ENCODE data around the gene VILL.
"Not testable (repeated sequence)": the region's sequence is repeated elsewhere in the genome, so short reads cannot be mapped to it uniquely, and the experiment has no call there.

VILL gene

GRCh38 chr3:37987315-37987697 lies 3.3 kb upstream of the VILL start:
- DNase-seq: peak; percentile 20

DNA sequence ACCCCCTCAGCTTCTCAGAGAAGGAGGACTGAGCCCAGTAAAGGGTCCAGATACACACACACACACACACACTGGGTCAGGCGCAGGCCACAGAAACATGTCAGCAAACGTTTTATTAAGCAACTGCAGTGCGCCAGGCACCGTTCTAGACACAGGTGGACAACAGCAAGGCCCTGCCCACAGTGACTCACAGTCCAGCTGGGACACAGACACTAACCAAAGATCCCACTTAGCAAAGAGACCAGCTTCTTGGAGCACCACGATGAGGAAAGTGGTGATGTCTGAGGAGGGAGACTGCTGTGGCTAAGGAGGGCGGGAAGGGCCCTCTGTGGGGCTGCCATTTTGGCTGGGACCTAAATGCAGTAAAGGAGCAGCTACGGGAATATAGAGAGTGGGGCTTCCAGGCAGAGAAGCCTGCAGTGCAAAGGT lies 2.8 kb upstream of the VILL start:
- no peak for DNase-seq

GRCh38 chr3:37988376-37988775 lies 2.2 kb upstream of the VILL start:
- not testable (repeated sequence) for DNase-seq

GRCh38 chr3:37988931-37989525 lies 1.6 kb upstream of the VILL start:
- DNase-seq: no peak

- DNase-seq: no peak
Observed at GRCh38 chr3:37989821-37990480, 635 bp upstream of the VILL start.

DNA sequence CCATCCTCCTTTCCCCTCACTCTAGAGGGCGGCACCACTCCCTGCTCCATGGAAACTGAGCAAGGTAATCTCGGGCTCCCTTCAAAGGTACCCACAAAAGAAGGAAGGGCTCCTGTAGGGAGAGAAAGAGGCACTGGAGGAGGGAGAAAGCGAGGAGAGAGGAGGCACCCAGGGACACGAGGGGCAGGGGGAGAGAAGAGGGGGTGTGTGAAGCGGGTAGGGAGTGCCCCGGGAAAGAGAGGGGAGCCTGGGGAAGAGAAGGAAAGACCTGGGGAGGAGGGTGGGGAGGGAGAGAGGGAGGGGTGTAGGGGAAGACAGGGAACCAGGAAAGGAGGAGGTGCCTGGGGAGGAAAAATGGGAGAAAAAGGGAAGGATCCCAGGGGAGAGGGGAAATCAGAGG lies 523 bp downstream of the VILL start:
- no peak for DNase-seq

DNA sequence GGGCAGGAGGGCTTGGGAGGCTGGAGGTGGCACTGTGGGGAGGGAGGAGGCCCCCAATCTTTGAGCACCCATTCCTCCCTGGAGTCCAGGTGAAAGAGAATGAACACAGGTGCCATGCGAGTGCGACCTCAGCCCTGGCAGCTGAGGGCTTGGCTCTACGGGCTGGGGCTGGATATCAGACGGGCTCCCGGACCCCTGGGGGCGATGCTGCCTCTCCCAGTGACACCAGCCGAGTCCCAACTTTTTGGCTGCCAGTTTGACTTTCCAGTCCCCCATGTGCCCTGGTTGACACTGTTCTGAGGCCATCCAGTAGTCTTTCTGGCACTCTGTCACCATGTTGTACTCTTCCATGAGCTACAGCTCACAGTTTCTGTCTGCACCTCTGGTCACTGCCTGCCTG lies 1.2 kb downstream of the VILL start:
- DNase-seq: no peak

DNA sequence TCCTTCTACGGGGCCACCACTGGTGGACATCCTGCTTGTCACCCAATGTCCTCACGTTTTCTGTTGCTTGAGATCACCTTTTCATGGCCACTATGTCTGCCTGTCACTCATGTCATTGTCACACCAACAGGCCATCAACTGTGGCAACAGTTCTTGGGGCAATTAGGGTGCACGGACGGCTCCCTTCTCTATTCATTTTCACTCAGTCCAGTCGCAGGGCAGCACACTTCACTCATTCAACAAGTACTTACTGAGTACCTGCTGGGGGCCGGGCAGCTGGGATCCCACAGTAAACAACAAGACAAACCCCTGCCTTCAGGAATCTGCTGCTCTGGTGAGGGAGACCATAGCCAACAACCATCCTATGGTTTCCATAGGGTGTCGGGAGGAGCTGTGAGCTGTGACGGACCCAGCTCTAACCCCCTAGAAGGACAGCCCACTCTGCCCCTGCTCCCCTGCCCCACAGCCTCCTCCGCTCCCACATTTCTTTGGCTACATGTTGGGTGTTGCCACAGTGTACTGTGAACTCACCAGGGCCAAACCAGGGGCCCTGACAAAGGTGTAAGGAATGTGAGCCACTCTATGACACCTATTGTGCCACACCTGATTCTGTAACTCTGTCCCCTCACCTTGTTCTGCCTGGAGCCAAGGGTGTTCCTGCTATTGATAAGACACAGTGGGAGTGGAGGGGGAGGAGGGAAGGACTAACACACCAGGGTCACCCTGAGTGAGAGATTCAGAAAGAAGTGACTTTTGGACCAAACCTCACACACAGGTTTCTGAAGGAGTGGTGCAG lies 1.9 kb downstream of the VILL start:
- no peak for DNase-seq

- DNase-seq: no peak
Observed at GRCh38 chr3:37993067-37993455, 2.5 kb downstream of the VILL start.

DNA sequence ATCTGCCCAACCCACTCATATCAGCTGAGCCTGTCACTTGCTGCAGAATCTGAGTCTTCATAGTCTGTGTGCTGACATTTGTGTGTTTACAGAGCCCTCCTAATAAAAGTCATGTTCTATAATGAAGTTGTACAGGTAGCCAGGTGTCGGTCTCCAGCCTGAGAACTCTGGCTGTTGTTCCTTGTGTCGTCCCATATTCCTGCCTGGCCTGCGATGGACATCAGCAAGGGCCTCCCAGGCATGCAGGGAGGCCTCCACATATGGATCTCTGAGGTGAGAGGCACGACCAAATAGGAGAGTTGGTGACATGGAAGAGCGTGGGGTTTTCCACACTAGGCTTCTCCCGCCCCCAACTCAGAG lies 2.9 kb downstream of the VILL start:
- no peak for DNase-seq

- DNase-seq: peak; percentile 88
Observed at GRCh38 chr3:37993820-37994638, 3.4 kb downstream of the VILL start.

GRCh38 chr3:37994639-37994972 lies 4.0 kb downstream of the VILL start:
- DNase-seq: no peak

DNA sequence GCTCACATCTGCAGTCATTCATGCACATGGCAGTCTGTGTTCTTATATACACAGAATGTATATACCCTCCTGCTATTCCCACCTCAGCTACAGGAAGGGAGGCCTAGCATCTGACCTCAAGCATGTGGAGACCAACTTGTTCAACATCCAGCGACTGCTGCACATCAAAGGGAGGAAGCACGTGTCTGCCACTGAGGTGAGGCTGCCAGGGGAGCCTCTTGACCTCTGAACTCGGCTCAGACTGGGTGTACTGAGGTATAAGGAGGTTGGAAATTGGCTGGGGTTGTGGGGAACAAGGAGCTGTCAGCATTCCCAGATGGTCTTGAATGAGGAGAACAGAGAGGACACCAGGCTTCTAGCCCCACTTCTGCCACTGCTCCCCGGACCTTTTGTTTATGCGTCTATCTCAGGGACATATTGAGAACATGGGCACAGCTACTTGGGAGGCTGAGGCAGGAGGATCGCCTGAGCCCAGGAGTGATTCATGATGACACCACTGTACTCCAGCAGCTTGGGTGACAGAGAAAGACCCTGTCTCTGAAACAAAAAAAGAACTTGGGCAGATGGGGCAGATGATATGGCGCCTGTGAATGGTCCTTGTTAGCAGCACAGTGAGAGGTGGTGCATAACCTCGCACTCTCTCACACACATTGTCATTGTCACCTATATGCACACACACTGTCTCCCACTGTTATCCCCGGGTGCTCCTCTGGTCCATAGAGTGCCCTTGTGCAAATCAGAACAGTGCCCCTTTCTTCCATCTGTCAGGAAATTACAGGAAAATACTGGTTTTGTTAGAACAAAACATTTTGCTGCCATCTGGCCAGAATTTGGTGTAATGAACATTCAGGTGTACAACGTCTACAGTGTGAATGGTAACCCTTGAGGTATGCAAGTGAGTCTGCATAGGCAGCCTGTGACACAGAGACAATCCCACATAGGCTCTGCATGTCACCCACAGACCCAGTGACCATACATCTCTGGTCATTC lies 5.4 kb downstream of the VILL start:
- no peak for DNase-seq

DNA sequence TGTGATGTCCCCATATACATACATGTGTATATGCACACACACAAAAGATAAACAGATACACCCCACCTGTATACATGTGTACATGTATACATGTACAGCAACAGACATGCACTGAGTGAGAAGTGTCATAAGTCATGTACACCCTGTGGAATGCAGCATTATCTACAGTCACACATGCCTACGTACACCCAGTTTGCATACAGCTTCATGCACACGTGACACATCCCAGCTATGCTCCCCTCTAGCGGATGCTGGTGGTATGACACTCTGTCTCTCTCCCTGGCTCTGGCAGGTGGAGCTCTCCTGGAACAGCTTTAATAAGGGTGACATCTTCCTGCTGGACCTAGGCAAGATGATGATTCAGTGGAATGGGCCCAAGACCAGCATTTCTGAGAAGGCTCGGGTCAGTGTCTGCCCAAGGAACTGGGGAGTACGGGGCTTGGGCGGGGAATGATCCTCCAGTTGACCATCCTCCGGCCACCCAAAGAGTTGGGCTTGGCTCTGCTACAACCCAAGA lies 6.3 kb downstream of the VILL start:
- peak; percentile 93 for DNase-seq

DNA sequence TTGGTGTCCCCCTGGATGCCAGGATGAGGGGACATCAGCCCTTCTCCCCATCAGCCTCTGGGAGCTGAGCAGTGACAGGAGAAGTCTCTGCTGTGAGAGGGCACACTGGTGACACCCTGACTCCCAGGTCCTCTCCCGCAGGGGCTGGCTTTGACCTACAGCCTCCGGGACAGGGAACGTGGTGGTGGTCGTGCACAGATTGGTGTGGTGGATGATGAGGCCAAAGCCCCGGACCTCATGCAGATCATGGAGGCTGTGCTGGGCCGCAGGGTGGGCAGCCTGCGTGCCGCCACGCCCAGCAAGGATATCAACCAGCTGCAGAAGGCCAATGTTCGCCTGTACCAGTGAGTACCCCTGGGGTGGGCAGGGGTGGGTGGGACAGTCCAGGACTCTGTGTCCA lies 6.8 kb downstream of the VILL start:
- no peak for DNase-seq

DNA sequence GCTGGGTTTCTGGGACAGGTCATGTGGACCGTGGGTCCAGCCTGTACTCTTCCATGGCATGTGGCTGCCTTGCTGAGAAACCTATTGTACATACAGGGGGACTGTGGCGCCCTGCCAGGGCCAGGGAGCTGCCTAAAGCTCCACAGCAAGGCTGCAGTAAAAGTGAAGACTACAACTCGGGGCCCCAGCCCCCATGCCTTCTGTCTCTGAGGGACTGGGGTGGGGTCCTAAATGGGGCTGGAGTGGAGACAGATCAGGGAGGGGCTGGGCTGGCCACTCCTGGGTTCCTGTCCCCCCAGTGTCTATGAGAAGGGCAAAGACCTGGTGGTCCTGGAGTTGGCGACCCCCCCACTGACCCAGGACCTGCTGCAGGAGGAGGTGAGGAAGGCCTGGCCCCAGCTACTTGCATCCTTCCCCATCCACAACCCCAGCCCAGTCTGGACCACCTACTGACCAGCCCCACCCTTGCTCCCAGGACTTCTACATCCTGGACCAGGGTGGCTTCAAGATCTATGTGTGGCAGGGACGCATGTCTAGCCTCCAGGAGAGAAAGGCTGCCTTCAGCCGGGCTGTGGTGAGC lies 7.3 kb downstream of the VILL start:
- DNase-seq: no peak

DNA sequence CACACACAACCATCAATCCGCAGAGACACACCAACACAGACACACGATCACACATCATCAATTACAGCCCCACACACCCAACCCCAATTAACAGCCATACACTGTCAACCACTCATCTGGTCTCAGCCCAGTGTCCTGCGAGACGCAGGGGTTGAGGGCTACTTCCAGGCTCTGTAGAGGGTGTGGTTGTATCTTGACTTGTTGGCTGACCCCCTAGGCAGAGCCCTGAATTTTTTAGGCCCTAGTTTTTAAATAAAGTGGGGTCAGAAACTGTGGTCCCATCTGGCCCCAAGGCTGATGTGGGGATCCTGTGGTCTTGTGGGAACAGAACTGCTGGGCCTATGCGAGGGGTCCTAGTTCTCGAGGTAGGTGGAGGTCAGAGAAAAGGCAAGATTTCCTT lies 9.2 kb downstream of the VILL start:
- no peak for DNase-seq

- DNase-seq: no peak
Observed at GRCh38 chr3:38000242-38000916, 9.8 kb downstream of the VILL start.

DNA sequence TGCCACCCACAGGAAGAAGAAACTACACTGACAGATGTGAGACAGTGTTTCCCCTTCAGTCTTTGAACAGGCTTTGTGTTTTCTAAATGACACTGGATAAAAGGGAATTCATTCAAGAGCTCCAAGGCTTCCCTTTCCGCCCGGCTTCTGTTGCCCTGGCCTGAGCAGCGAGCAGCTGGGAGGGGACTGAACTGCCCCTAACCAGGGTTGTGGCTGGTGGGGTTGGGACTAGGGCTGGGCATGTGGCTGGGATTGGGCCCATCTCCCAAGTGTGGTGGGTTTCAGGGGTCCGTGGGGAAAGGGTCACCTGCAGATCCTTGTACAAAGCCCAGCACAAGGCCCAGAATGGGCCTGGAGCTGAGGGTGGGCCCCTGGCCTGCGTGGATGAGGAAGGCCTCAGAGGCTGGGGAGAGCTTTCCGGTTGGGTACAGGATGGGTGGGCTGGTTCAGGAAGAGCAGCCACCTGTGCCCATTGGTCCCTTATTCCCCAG lies 10.4 kb downstream of the VILL start:
- no peak for DNase-seq

DNA sequence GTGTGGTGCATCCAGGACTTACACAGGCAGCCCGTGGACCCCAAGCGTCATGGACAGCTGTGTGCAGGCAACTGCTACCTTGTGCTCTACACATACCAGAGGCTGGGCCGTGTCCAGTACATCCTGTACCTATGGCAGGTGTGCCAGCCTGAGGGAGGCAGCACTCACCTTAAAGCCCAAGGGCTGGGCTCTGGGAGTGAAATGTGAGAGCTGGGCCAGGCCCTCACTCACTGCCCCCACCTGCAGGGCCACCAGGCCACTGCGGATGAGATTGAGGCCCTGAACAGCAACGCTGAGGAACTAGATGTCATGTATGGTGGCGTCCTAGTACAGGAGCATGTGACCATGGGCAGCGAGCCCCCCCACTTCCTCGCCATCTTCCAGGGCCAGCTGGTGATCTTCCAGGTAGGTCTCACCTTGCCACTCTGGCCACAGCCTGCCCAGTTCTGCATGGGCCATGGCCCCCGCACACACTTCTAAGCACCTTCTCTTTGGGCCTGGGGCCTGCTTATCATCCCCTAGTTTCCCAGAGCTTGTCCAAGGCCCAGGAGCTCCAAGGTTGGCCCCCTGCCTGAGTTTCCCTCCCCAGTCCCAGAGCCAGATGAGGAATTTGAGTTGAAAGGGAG lies 11.0 kb downstream of the VILL start:
- no peak for DNase-seq
